Measurements from ENCODE around the gene SDR42E2.
"Not testable (repeated sequence)": the region's sequence is repeated elsewhere in the genome, so short reads cannot be mapped to it uniquely, and the experiment has no call there.

The SDR42E2 gene

GRCh38 chr16:22161999-22162655, at the start of gene SDR42E2:
SDR42E2 (plus strand) TSS chr16:22162506; CDS start chr16:22165583, 3,077 bp downstream.
- DNase-seq, result peak; percentile 64

GRCh38 chr16:22116095-22116700, 46.1 kb upstream of the SDR42E2 start:
- no peak for DNase-seq

DNA sequence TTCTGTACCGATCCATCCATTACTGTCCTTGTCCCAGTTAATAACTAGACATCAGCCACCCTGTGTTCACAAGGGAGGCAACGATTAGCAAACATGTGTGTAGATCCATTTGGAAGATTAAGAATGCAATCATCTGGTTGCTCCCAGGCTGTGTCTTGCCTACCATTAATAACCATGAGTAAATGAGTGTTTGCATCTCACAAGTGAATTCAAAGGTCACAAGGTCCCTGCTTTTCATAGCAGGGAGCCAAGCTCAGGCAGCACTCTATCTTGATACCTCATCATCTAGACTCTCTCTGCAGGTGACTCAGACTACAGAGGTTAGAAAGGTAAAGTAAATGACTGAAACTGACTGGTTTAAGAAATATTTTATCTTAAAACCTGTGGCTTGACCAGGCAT, 44.7 kb upstream of the SDR42E2 start:
- no peak for DNase-seq

GRCh38 chr16:22120440-22120839, 41.9 kb upstream of the SDR42E2 start:
- DNase-seq, result no peak

DNA sequence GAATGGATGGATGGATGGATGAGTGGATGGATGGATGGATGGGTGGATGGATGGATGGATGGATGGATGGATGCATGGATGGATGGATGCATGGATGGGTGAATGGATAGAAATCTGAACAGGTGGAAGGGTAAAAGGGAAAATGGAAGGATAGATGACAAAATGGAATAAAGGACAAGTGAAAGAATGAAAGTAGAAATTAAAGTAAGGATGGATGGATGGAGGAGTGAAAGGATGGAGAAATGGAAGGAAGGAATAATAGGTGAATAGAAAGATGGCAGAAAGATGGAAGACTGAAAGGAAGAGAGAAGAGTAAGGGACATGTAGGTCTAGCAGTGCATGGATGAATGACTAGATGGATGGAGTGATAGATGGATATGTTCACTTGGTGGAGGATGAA, 40.1 kb upstream of the SDR42E2 start:
- no peak for DNase-seq

- no peak for DNase-seq
Observed at GRCh38 chr16:22123146-22123545, 39.2 kb upstream of the SDR42E2 start.

DNA sequence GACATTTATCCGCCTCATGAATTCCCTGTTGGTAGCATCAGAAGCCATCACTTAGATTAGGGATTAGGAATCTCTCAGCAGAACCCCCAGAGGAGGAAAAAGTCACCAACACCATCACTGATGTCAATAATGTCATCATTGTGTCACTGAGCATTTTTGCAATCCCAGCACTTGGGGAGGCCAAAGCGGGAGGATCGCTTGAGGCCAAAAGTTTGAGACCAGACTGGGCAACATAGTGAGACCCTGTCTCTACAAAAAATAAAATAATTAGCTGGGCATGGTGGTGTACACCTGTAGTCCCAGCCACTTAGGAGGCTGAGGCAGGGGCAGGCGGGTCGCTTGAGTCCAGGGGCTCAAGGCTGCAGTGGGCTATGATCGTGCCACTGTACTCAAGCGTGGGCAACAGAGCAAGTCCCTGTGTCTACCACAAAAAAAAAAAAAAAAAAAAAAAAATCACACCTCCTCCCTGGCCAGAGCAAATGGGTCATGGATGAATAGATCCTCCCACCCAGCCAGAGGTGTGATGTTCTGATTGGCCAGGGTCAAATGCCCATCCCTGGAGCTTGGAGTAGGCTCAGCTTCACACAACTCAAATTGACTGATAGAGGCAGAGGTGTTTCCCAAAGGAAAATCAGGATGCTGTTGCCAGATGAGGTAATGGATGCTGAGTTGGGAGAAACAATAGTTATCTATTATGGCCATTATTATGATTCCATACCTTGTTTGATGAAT, 38.4 kb upstream of the SDR42E2 start:
- DNase-seq, result no peak

DNA sequence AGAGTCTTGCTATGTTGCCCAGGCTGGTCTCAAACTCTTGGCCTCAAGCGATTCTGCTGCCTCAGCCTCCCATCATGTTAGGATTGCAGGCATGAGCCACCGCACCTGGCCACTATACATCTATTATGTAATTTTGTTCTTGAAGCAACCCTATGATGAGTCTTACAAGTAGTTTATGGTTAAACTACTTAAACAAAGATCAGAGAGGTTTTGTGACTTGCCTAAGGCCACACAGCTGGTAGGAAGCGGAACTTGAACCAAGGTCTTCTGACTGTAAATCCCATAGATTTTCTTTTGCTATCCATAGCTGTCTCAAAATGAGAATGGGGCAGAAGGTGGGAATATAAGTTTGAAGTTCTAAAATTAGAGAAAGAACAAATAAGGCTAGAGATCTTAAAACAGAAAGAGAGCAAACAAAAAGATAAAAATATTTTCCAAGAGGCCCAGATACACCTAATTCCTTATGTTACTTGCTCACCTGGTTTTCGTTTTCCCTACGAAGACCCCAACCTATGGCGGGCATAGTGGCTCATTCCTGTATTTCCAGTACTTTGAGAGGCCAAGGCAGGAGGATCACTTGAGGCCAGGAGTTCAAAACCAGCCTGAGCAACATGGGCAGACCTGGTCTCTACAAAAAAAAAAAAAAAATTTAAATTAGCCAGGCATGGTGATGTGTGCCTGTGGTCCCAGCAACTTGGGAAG, 37.6 kb upstream of the SDR42E2 start:
- no peak for DNase-seq

DNA sequence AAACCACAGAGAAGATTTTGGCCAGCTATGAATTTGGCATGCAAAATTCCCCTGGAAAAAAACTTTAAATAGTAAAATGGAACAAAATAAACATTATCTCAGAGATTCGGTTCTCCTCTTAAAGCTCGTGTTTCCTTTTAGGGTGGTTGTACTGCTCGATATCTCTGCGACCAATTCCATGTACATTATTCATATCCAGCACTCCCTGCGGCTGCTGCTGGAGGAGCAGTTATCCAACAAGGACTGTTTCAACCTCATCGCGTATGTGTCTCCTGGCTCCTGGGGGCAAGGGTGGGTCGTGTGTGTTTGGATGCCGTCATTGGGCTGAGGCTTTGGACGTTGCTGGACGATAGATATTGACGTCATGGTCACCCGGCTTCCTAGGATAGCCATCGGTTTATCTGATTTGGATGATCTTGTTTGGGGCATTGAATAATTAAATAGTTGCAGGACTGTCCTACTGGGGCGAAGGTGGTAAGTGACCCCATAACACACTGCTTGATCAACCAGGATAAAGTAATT, 36.2 kb upstream of the SDR42E2 start:
- DNase-seq, result no peak

- not testable (repeated sequence) for DNase-seq
Observed at GRCh38 chr16:22128537-22128936, 33.8 kb upstream of the SDR42E2 start.

- DNase-seq, result no peak
Observed at GRCh38 chr16:22130528-22130927, 31.8 kb upstream of the SDR42E2 start.

- DNase-seq, result no peak
Observed at GRCh38 chr16:22132801-22133200, 29.5 kb upstream of the SDR42E2 start.

DNA sequence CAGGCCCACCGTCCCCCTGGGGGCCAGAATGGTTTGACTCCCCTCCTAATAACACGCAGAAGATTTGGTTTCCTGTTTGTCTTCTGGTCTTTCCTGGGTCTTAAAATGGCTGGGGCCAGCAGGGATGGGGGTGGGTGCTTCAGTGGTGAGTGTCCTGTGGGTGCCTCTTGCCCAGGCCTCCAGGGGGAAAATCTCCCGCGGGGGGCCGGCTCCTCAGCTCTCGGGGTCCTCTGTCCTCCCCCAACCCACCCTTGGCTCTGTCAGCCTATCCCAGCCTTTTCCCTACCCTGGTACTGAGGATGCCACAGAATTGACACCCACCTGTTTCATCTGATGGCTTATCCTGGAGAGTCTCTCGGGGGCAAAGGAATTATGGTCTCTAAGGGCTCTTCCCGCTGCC, 23.8 kb upstream of the SDR42E2 start:
- DNase-seq, result no peak

- no peak for DNase-seq
Observed at GRCh38 chr16:22139008-22139407, 23.3 kb upstream of the SDR42E2 start.

DNA sequence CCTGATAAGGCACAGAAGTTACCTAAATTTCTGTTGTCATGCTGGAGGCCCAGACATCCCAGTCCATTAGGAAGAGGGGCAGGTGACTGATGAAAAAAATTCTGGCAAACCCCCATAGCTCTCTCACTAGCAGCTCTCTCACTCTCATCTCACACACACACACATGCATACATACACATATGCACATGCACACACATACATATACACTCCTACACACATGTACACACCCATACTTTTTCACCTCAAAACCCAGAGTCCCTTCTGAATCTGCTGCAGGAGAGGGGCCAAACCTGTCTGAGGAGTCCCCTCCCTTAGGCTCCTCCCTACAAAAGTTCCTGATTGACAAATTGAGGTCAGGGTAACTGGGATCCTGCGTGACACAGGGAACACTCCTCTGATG, 22.6 kb upstream of the SDR42E2 start:
- DNase-seq, result no peak

GRCh38 chr16:22141767-22142166, 20.5 kb upstream of the SDR42E2 start:
- DNase-seq, result no peak

GRCh38 chr16:22144520-22144919, 17.8 kb upstream of the SDR42E2 start:
- no peak for DNase-seq

DNA sequence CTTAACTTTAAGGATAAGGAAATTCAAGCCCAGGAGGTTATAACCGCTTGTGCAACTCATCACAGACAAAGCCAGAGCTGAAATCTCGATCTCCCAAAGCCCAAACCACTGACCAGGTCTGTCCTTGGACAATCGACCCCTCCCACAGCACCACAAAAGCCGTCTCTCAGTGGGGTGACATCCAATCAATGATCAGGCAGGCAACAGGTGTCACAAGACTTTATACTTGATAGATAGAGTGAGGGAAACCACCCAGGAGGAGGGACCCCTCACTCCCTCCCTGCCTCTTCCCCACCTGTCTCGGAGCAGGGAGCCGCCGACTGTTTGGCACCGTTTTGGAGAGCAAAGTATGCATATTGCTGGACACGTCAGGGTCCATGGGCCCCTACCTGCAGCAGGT, 14.5 kb upstream of the SDR42E2 start:
- DNase-seq, result no peak

DNA sequence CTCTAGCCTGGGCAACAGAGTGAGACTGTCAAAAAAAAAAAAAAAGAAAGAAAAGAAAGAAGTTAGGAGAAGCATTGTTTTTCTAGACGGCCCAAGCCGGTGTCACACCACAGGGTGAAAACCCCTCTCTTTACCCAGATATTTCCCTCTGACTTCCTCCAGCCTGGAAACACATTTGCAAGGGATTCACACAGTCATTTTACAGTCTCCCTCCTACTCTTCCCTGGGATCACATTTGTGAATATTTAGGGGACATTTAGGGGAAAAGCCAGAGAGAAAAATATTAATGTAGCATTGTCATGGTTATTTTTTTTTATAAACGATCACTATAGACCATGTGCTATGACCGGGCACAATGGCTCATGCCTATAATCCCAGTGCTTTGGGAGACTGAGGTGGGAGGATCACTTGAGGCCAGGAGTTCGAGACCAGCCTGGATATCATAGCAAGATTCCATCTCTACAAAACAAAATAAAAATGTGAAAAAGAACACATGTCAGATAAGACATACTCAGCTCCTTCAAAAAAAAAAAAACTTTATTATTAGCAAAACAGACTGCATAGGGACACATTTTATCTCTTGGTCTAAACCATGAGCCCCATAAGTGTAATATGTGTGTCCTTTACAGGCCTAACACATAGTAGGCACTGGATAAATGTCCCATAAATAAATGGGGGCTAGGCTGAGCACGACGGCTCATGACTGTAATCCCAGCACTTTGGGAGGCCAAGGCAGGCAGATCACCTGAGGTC, 10.9 kb upstream of the SDR42E2 start:
- no peak for DNase-seq

GRCh38 chr16:22152316-22152715, 10.0 kb upstream of the SDR42E2 start:
- DNase-seq, result no peak

- not testable (repeated sequence) for DNase-seq
Observed at GRCh38 chr16:22153078-22153477, 9.2 kb upstream of the SDR42E2 start.

GRCh38 chr16:22161401-22161800, 905 bp upstream of the SDR42E2 start:
- DNase-seq, result no peak

DNA sequence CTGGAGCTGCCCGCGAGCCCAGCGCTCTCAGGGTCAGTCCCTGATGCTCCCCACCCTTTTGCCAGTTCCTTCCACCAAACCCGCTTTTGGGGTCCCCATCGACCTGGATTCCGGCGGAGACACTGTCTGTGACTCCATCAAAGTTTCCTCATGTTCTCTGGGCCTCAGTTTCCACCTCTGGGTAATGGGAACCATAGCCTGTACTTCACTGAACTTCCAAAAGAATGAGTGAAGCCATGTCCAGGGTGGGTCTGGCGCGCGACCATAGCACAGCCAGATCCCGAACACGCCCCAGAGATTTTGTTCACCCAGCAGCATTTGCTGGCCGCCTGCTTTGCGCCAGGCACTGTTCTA, 327 bp downstream of the SDR42E2 start:
- no peak for DNase-seq
